IMR-90 (cell line): Measurements from ENCODE around the gene FEZ2. TPM values are rescaled to one million over a fixed set of nuclear protein-coding genes. Genes with fewer than 3 reads are reported as not detected.

Experiments used
- ATAC-seq: fragments of 200-7000 bp; cut with Tn5 transposase; 2 replicates; pipeline ENCODE4 v1.9.1; 2020; ENCODE audit warnings: low read depth, mild to moderate bottlenecking, moderate library complexity
- BruUV-seq: library from RNA; stranded (reverse); fragments of 400-500 nt; replicated peaks from 2 replicates; lab custom pipeline; 2021; lab: Mats Ljungman, UMichigan
- CTCF ChIA-PET: fragments of 300-600 bp; formaldehyde crosslinking; extraction: SDS; loops from one replicate; lab custom pipeline; 2021; ENCODE audit warnings: antibody characterized with exemption; lab: Yijun Ruan, JAX
- POLR2A ChIA-PET: fragments of 300-600 bp; sonication (Branson Sonifier 250); formaldehyde crosslinking; loops from one replicate; lab custom pipeline; 2022; ENCODE audit warnings: antibody characterized with exemption; ENCODE audit not compliant: unreplicated experiment; lab: Charles Lee
- DNase-seq: peaks from one replicate; pipeline ENCODE4 v3.0.0; 2013
- H2AFZ ChIP-seq: replicated peaks from 2 replicates; pipeline ENCODE3; 2013; ENCODE audit warnings: low read length, mild to moderate bottlenecking; ENCODE audit not compliant: poor library complexity
- H2AK5ac ChIP-seq: 2 replicates; pipeline ENCODE4 v1.6.1; 2013; ENCODE audit warnings: low read depth, low read length, inconsistent platforms
- H2AK9ac ChIP-seq: replicated peaks from 2 replicates; pipeline ENCODE3; 2013; ENCODE audit warnings: mild to moderate bottlenecking, low read depth, low read length, moderate library complexity; ENCODE audit not compliant: poor library complexity
- H2BK120ac ChIP-seq: 2 replicates; pipeline ENCODE4 v1.6.1; 2013; ENCODE audit warnings: low read depth, low read length, inconsistent platforms
- H2BK15ac ChIP-seq: 3 replicates; pipeline ENCODE4 v1.6.1; 2013; ENCODE audit warnings: low read depth, low read length, inconsistent platforms
- H2BK20ac ChIP-seq: 2 replicates; pipeline ENCODE4 v1.6.1; 2013; ENCODE audit warnings: low read depth, mild to moderate bottlenecking, inconsistent platforms, low read length, moderate library complexity
- H2BK5ac ChIP-seq: 2 replicates; pipeline ENCODE4 v1.6.1; 2013; ENCODE audit warnings: mild to moderate bottlenecking, low read depth, low read length, inconsistent platforms; ENCODE audit not compliant: poor library complexity, severe bottlenecking
- H3K14ac ChIP-seq: replicated peaks from 2 replicates; pipeline ENCODE4 v1.6.1; 2013; ENCODE audit warnings: low read depth, low read length, inconsistent platforms
- H3K18ac ChIP-seq: 2 replicates; pipeline ENCODE4 v1.6.1; 2013; ENCODE audit warnings: low read depth, low read length, control low read depth
- H3K23ac ChIP-seq: 2 replicates; pipeline ENCODE4 v1.6.1; 2013; ENCODE audit warnings: low read depth, low read length, inconsistent platforms
- H3K27ac ChIP-seq: 2 replicates; pipeline ENCODE4 v1.5.1; 2013; ENCODE audit warnings: mild to moderate bottlenecking, control low read depth, low read length; ENCODE audit not compliant: insufficient read depth
- H3K27me3 ChIP-seq: 2 replicates; pipeline ENCODE4 v1.6.1; 2013; ENCODE audit warnings: low read length; ENCODE audit not compliant: control insufficient read depth, insufficient read depth
- H3K36me3 ChIP-seq: 2 replicates; pipeline ENCODE4 v1.6.1; 2013; ENCODE audit warnings: low read length, mixed read lengths; ENCODE audit not compliant: control insufficient read depth, insufficient read depth
- H3K4ac ChIP-seq: 2 replicates; pipeline ENCODE4 v1.6.1; 2013; ENCODE audit warnings: low read depth, low read length, inconsistent platforms
- H3K4me1 ChIP-seq: 2 replicates; pipeline ENCODE4 v1.6.1; 2013; ENCODE audit warnings: low read length, mixed read lengths; ENCODE audit not compliant: control insufficient read depth, insufficient read depth
- H3K4me2 ChIP-seq: 2 replicates; pipeline ENCODE4 v1.6.1; 2013; ENCODE audit warnings: low read depth, mild to moderate bottlenecking, control low read depth, low read length, moderate library complexity
- H3K4me3 ChIP-seq: 2 replicates; pipeline ENCODE4 v1.5.1; 2013; ENCODE audit warnings: low read depth, mild to moderate bottlenecking, control low read depth, low read length, moderate library complexity; ENCODE audit not compliant: insufficient read depth
- H3K56ac ChIP-seq: 2 replicates; pipeline ENCODE4 v1.6.1; 2013; ENCODE audit warnings: low read length, inconsistent platforms; ENCODE audit not compliant: insufficient read depth; ENCODE audit errors: extremely low read depth
- H3K79me1 ChIP-seq, 2 experiments: 2 replicates each; pipeline ENCODE4 v1.6.1; 2013; ENCODE audit warnings: low read length in 2 of 2, inconsistent platforms in 1 of 2, low read depth in 1 of 2
- H3K9ac ChIP-seq: 2 replicates; pipeline ENCODE4 v1.6.1; 2013; ENCODE audit warnings: low read depth, low read length, control low read depth
- H3K9me1 ChIP-seq: 2 replicates; pipeline ENCODE4 v1.6.1; 2013; ENCODE audit warnings: low read length, inconsistent platforms; ENCODE audit not compliant: insufficient read depth
- H3K9me3 ChIP-seq: 2 replicates; pipeline ENCODE4 v1.6.1; 2013; ENCODE audit warnings: low read length; ENCODE audit not compliant: control insufficient read depth, insufficient read depth
- H4K20me1 ChIP-seq: 2 replicates; pipeline ENCODE4 v1.6.1; 2013; ENCODE audit warnings: low read length, inconsistent platforms; ENCODE audit not compliant: insufficient read depth
- H4K5ac ChIP-seq: 2 replicates; pipeline ENCODE4 v1.6.1; 2013; ENCODE audit warnings: mild to moderate bottlenecking, low read depth, low read length, control low read depth
- H4K8ac ChIP-seq, 2 experiments: 2 replicates each; pipeline ENCODE4 v1.6.1; 2013; ENCODE audit warnings: low read depth in 2 of 2, low read length in 2 of 2, control low read depth in 1 of 2, inconsistent platforms in 1 of 2
- H4K91ac ChIP-seq: 2 replicates; pipeline ENCODE4 v1.6.1; 2013; ENCODE audit warnings: low read depth, low read length, inconsistent platforms; ENCODE audit not compliant: insufficient read depth
- MAFK ChIP-seq: IDR thresholded peaks from 2 replicates; pipeline ENCODE4 v1.6.1; 2012; ENCODE audit warnings: low read depth, low read length, improper control_type of control experiment
- USF2 ChIP-seq: fragments of 150-350 bp; IDR thresholded peaks from 2 replicates; pipeline ENCODE4 v1.6.1; 2017; ENCODE audit warnings: mild to moderate bottlenecking, antibody characterized with exemption, low read length, low read depth
- WGBS, 2 experiments: methylation state at CpG; one replicate each; pipeline versions ENCODE4 v1.1.5 to v1.1.7; 2013; ENCODE audit warnings: missing lambda C conversion rate in 2 of 2; ENCODE audit not compliant: insufficient read length in 1 of 2; ENCODE audit errors: extremely low coverage in 2 of 2; 5-methylcytosine and 5-hydroxymethylcytosine counted together
- dilution Hi-C: fragments of 300-500 bp; cut with HindIII; formaldehyde crosslinking; loops from one replicate; pipeline ENCODE4 v1.14.3; 2018; ENCODE audit warnings: low sequenced_read_pairs; ENCODE audit not compliant: unreplicated experiment
- in situ Hi-C: fragments of 300-500 bp; cut with MboI; formaldehyde crosslinking; loops from 3 replicates; pipeline ENCODE4 v1.14.3; 2019; ENCODE audit warnings: low sequenced_read_pairs, inconsistent platforms, mixed read lengths
- intact Hi-C: fragments of 100-400 bp; cut with micrococcal nuclease; formaldehyde crosslinking; loops from 2 replicates; pipeline ENCODE4 v1.10.0; 2022
- polyA plus RNA-seq, 3 experiments: library from polyadenylated mRNA; depleted of rRNA; stranded (reverse); fragments of >200 nt; gene quantifications; 2 replicates each; pipeline ENCODE4 v1.2.3, GENCODE V29; 2012; ENCODE audit warnings: low replicate concordance in 1 of 3
- total RNA-seq: library from RNA; depleted of rRNA; stranded (reverse); fragments of >200 nt; gene quantifications from 2 replicates; pipeline ENCODE4 v1.2.3, GENCODE V29; 2012

The FEZ2 gene
- total and polyA plus RNA-seq, 2 of the 4 experiments (the other 2 are of a cell fraction): 19.4 to 31.6 TPM

- H2BK15ac ChIP-seq: no peak overlapping the region
- H3K56ac ChIP-seq: no peak overlapping the region
- H3K4me3 ChIP-seq: no peak overlapping the region
- H3K18ac ChIP-seq: no peak overlapping the region
- no peak overlapping the region for H2BK20ac ChIP-seq
- WGBS, 2 experiments: 29% methylated on average over 1 of the region's 1 CpG; no CpG with 5 or more reads in 1 of the 2 experiments
- BruUV-seq: no TSS peak
- H2BK120ac ChIP-seq: no peak overlapping the region
- TF ChIP-seq USF2 (peak; percentile 94), MAFK (no peak)
- H4K8ac ChIP-seq: peak overlapping the region; percentile 23 to 88; a peak in 2 of 4 replicates
- dilution Hi-C loops: no loop called here
- H4K5ac ChIP-seq: peak overlapping the region; percentile 79; the same call in 1 of the 2 replicates
- H3K4ac ChIP-seq: no peak overlapping the region; the same call in 1 of the 2 replicates
- ChIA-PET CTCF (interaction anchor here (0.9 kb wide), 1 partner anchor 31 kb away, joined by 3 read pairs; no protein-coding TSS in a partner anchor), POLR2A (no interaction called here)
- H3K9me1 ChIP-seq: peaks cover 2% of the 10 kb centered on the region; the same call in 1 of the 2 replicates
- no peak overlapping the region for H3K27ac ChIP-seq
- in situ Hi-C loops: no loop called here
- ATAC-seq (peak; percentile 76), DNase-seq (peak; percentile 82)
- H2AK5ac ChIP-seq: no peak overlapping the region
- H3K14ac ChIP-seq: no peak overlapping the region
- H3K36me3 ChIP-seq: no peaks in the 10 kb centered on the region
- H2AFZ ChIP-seq: peak overlapping the region; percentile 90
- no peak overlapping the region for H2AK9ac ChIP-seq
- H4K20me1 ChIP-seq: no peaks in the 10 kb centered on the region
- H3K27me3 ChIP-seq: no peaks in the 10 kb centered on the region
- no peak overlapping the region for H3K23ac ChIP-seq
- H2BK5ac ChIP-seq: no peak overlapping the region
- peaks cover 13% of the 10 kb centered on the region for H3K4me1 ChIP-seq
- no peak overlapping the region; the same call in 1 of the 2 replicates for H4K91ac ChIP-seq
- no peak overlapping the region for H3K9ac ChIP-seq
- no peak overlapping the region for H3K4me2 ChIP-seq
- no peaks in the 10 kb centered on the region for H3K9me3 ChIP-seq
- H3K79me1 ChIP-seq: no peaks in the 10 kb centered on the region
- intact Hi-C loops: no loop called here
Observed at GRCh38 chr2:36618381-36618780, 20.4 kb upstream of the FEZ2 start.
